GM23338 (cell line): Measurements from ENCODE around the gene FLNC. TPM values are rescaled to one million over a fixed set of nuclear protein-coding genes. Genes with fewer than 3 reads are reported as not detected.

Experiments used
- ATAC-seq: fragments of 200-7000 bp; cut with Tn5 transposase; 3 replicates; pipeline ENCODE4 v1.9.1; 2020
- DNase-seq: peaks from one replicate; pipeline ENCODE4 v3.0.0-alpha.2; 2015; ENCODE audit warnings: low spot score
- H2AFZ ChIP-seq: fragments of 200-600 bp; sonication (generic); 2 replicates; pipeline ENCODE4 v1.8.0; 2016; ENCODE audit warnings: antibody characterized with exemption, mild to moderate bottlenecking, moderate library complexity
- H3F3A ChIP-seq: fragments of 200-600 bp; sonication (generic); replicated peaks from 2 replicates; pipeline ENCODE4 v1.8.0; 2017; ENCODE audit warnings: antibody characterized with exemption, mixed run types, low read depth
- H3K27ac ChIP-seq: fragments of 200-600 bp; sonication (generic); 2 replicates; pipeline ENCODE4 v1.6.1; 2016; ENCODE audit warnings: low read depth
- H3K27me3 ChIP-seq: fragments of 200-600 bp; sonication (generic); 2 replicates; pipeline ENCODE4 v1.8.0; 2016; ENCODE audit warnings: mild to moderate bottlenecking, mixed run types, moderate library complexity; ENCODE audit not compliant: insufficient read depth
- H3K36me3 ChIP-seq: fragments of 200-600 bp; sonication (generic); 2 replicates; pipeline ENCODE4 v1.8.0; 2016; ENCODE audit warnings: mild to moderate bottlenecking; ENCODE audit not compliant: insufficient read depth
- H3K4me1 ChIP-seq: fragments of 200-600 bp; sonication (generic); 2 replicates; pipeline ENCODE4 v1.8.0; 2016; ENCODE audit warnings: mild to moderate bottlenecking, moderate library complexity; ENCODE audit not compliant: insufficient read depth
- H3K4me2 ChIP-seq: fragments of 200-600 bp; sonication (generic); 2 replicates; pipeline ENCODE4 v1.7.1; 2017; ENCODE audit warnings: mixed run types
- H3K4me3 ChIP-seq: fragments of 200-600 bp; sonication (generic); 2 replicates; pipeline ENCODE4 v1.6.1; 2016; ENCODE audit warnings: mixed run types
- H3K79me2 ChIP-seq: fragments of 200-600 bp; sonication (generic); replicated peaks from 2 replicates; pipeline ENCODE4 v1.8.0; 2017; ENCODE audit warnings: mild to moderate bottlenecking; ENCODE audit not compliant: insufficient read depth
- H3K9me2 ChIP-seq: fragments of 200-600 bp; sonication (generic); 2 replicates; pipeline ENCODE4 v1.8.0; 2017; ENCODE audit not compliant: insufficient read depth
- H4K20me1 ChIP-seq: fragments of 200-600 bp; sonication (generic); replicated peaks from 2 replicates; pipeline ENCODE4 v1.8.0; 2017; ENCODE audit warnings: mild to moderate bottlenecking; ENCODE audit not compliant: insufficient read depth
- H3K27ac Mint-ChIP-seq: 2 replicates; pipeline ENCODE4 v1.8.0; 2020; ENCODE audit warnings: inconsistent platforms, mild to moderate bottlenecking, moderate library complexity, mixed read lengths
- H3K27me3 Mint-ChIP-seq: 3 replicates; pipeline ENCODE4 v1.8.0; 2022; ENCODE audit warnings: low read depth, mild to moderate bottlenecking, moderate library complexity, mixed read lengths, inconsistent platforms; ENCODE audit not compliant: insufficient read depth, poor library complexity
- H3K36me3 Mint-ChIP-seq: 3 replicates; pipeline ENCODE4 v1.8.0; 2021; ENCODE audit warnings: low read depth, mild to moderate bottlenecking, inconsistent platforms, moderate library complexity, mixed read lengths
- H3K4me1 Mint-ChIP-seq: 3 replicates; pipeline ENCODE4 v1.8.0; 2020; ENCODE audit warnings: mild to moderate bottlenecking, inconsistent platforms, mixed read lengths
- H3K4me3 Mint-ChIP-seq: 3 replicates; pipeline ENCODE4 v1.8.0; 2021; ENCODE audit warnings: moderate library complexity, mild to moderate bottlenecking, inconsistent platforms, mixed read lengths
- H3K9me3 Mint-ChIP-seq: 3 replicates; pipeline ENCODE4 v1.8.0; 2020; ENCODE audit warnings: moderate library complexity, mild to moderate bottlenecking, inconsistent platforms, mixed read lengths
- ETS1 ChIP-seq: IDR thresholded peaks from 2 replicates; pipeline ENCODE4 v1.6.1; 2016; ENCODE audit warnings: antibody characterized with exemption
- EZH2 ChIP-seq: fragments of 200-600 bp; sonication (generic); IDR thresholded peaks from one replicate; pipeline ENCODE4 v1.8.0; 2017; ENCODE audit warnings: antibody characterized with exemption, mild to moderate bottlenecking, low read depth; ENCODE audit not compliant: unreplicated experiment
- EZH2phosphoT487 ChIP-seq: fragments of 200-600 bp; sonication (generic); IDR thresholded peaks from one replicate; pipeline ENCODE4 v1.8.1; 2018; ENCODE audit warnings: antibody characterized with exemption; ENCODE audit not compliant: unreplicated experiment
- JUNB ChIP-seq: IDR thresholded peaks from one replicate; pipeline ENCODE4 v1.6.1; 2016; ENCODE audit warnings: antibody characterized with exemption; ENCODE audit not compliant: unreplicated experiment
- POLR2AphosphoS5 ChIP-seq: IDR thresholded peaks from 2 replicates; pipeline ENCODE4 v1.6.1; 2016; ENCODE audit warnings: antibody characterized with exemption, low read depth
- REST ChIP-seq: IDR thresholded peaks from one replicate; pipeline ENCODE4 v1.6.1; 2018; ENCODE audit warnings: antibody characterized with exemption; ENCODE audit not compliant: unreplicated experiment
- STAT1 ChIP-seq: IDR thresholded peaks from one replicate; pipeline ENCODE4 v1.6.1; 2016; ENCODE audit warnings: antibody characterized with exemption; ENCODE audit not compliant: unreplicated experiment
- ZNF114 ChIP-seq: fragments of 250-450 bp; sonication (Bioruptor Pico); IDR thresholded peaks from 2 replicates; pipeline ENCODE4 v1.5.0; 2020; ENCODE audit warnings: mild to moderate bottlenecking, moderate library complexity
- ZNF331 ChIP-seq: fragments of 250-450 bp; sonication (Bioruptor Pico); IDR thresholded peaks from 2 replicates; pipeline ENCODE4 v1.5.0; 2020; ENCODE audit warnings: low read depth, mild to moderate bottlenecking, moderate library complexity
- polyA plus RNA-seq: library from polyadenylated mRNA; unstranded; fragments of >200 nt; fragmentation: Nextera tagmentation; extraction: Ambion mirVana; gene quantifications from 2 replicates; pipeline ENCODE4 v1.2.1, GENCODE V29; 2016
- total RNA-seq: library from RNA; depleted of rRNA; stranded (reverse); fragments of >200 nt; shearing (Covaris generic); gene quantifications from 2 replicates; pipeline ENCODE4 v1.2.3, GENCODE V29; 2014
- TF ChIP-seq, protein P1 (sequence below): fragments of 250-450 bp; sonication (Bioruptor Pico); IDR thresholded peaks from 2 replicates; pipeline ENCODE4 v1.5.0; 2020; ENCODE audit warnings: mild to moderate bottlenecking, moderate library complexity
- TF ChIP-seq, protein P2 (sequence below), 2 experiments: fragments of 200-600 bp in 1 of 2; sonication (generic) in 1 of 2; conservative IDR thresholded peaks; 2 replicates each; pipeline versions ENCODE4 v1.5.1 to v1.6.1; 2016 to 2017; ENCODE audit warnings: antibody characterized with exemption in 2 of 2, low read depth in 2 of 2, mild to moderate bottlenecking in 2 of 2, moderate library complexity in 1 of 2

Gene FLNC
- total and polyA plus RNA-seq, 2 experiments from 2014 or later = 0.65 to 11.8 TPM

- TF ChIP-seq, protein P1, sequence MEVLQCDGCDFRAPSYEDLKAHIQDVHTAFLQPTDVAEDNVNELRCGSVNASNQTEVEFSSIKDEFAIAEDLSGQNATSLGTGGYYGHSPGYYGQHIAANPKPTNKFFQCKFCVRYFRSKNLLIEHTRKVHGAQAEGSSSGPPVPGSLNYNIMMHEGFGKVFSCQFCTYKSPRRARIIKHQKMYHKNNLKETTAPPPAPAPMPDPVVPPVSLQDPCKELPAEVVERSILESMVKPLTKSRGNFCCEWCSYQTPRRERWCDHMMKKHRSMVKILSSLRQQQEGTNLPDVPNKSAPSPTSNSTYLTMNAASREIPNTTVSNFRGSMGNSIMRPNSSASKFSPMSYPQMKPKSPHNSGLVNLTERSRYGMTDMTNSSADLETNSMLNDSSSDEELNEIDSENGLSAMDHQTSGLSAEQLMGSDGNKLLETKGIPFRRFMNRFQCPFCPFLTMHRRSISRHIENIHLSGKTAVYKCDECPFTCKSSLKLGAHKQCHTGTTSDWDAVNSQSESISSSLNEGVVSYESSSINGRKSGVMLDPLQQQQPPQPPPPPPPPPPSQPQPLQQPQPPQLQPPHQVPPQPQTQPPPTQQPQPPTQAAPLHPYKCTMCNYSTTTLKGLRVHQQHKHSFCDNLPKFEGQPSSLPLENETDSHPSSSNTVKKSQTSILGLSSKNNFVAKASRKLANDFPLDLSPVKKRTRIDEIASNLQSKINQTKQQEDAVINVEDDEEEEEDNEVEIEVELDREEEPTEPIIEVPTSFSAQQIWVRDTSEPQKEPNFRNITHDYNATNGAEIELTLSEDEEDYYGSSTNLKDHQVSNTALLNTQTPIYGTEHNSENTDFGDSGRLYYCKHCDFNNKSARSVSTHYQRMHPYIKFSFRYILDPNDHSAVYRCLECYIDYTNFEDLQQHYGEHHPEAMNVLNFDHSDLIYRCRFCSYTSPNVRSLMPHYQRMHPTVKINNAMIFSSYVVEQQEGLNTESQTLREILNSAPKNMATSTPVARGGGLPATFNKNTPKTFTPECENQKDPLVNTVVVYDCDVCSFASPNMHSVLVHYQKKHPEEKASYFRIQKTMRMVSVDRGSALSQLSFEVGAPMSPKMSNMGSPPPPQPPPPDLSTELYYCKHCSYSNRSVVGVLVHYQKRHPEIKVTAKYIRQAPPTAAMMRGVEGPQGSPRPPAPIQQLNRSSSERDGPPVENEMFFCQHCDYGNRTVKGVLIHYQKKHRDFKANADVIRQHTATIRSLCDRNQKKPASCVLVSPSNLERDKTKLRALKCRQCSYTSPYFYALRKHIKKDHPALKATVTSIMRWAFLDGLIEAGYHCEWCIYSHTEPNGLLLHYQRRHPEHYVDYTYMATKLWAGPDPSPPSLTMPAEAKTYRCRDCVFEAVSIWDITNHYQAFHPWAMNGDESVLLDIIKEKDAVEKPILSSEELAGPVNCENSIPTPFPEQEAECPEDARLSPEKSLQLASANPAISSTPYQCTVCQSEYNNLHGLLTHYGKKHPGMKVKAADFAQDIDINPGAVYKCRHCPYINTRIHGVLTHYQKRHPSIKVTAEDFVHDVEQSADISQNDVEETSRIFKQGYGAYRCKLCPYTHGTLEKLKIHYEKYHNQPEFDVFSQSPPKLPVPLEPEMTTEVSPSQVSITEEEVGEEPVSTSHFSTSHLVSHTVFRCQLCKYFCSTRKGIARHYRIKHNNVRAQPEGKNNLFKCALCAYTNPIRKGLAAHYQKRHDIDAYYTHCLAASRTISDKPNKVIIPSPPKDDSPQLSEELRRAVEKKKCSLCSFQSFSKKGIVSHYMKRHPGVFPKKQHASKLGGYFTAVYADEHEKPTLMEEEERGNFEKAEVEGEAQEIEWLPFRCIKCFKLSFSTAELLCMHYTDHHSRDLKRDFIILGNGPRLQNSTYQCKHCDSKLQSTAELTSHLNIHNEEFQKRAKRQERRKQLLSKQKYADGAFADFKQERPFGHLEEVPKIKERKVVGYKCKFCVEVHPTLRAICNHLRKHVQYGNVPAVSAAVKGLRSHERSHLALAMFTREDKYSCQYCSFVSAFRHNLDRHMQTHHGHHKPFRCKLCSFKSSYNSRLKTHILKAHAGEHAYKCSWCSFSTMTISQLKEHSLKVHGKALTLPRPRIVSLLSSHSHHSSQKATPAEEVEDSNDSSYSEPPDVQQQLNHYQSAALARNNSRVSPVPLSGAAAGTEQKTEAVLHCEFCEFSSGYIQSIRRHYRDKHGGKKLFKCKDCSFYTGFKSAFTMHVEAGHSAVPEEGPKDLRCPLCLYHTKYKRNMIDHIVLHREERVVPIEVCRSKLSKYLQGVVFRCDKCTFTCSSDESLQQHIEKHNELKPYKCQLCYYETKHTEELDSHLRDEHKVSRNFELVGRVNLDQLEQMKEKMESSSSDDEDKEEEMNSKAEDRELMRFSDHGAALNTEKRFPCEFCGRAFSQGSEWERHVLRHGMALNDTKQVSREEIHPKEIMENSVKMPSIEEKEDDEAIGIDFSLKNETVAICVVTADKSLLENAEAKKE (CRISPR knock-in tag) = no peak
Observed at GRCh38 chr7:128868624-128869137, 38.5 kb downstream of the FLNC start (continued).

DNA sequence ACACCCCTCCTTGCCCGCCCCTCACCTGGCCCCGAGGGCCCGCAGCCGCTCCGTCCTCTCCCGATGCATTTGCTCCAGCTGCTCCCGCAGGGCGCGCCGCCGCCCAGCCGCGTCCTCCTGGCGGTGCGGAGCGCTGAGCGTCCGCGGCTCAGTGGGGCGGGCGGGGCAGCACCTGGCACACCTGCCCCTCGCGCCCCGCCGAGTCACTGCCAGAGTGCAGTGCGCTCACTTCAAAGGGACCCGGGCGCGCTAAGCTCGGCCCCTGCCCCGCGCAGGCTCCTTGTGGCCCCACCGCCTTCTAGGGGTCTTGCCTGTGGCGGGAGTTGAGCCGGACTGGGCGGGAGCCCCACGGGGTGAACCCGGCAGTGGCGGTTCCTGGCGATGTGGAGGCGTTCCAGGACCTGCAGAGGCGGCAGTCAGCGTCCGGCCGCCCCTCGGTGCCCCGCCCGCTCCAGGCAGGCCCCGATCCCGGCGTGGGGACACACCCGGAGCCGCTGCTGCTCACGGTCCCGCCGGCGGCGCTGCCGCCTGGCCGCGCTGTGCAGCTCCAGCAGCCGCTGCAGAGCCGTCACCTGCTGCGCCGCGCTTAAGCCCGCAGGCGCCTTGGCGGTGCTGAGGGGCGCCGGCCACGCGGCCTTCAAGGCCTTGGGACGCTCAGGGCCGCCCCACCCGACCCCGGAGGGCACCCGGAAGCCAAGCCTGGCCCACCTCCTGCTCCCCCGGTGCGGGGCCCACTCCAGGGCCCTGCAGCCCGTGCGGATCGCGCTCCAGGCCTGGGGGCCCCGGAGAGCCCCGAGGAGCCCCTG, 39.1 kb downstream of the FLNC start:
- Histone ChIP-seq H3K4me1 (peaks cover 19% of the 10 kb centered on the region), H3K4me2 (peak overlapping the region; percentile 85), H3K79me2 (no peaks in the 10 kb centered on the region), H4K20me1 (peaks cover 3% of the 10 kb centered on the region; the same call in 1 of the 2 replicates), H3K36me3 (no peaks in the 10 kb centered on the region), H3K4me3 (peak overlapping the region; percentile 75), H3K9me2 (no peaks in the 10 kb centered on the region), H2AFZ (peak overlapping the region; percentile 88), H3K27me3 (peaks cover 56% of the 10 kb centered on the region), H3F3A (0 out of 2 replicates have a peak, but pooled peaks cover 12% of the 10 kb centered on the region), H3K27ac (no peak overlapping the region)
- Mint-ChIP-seq H3K27ac (no peak overlapping the region), H3K4me1 (peaks cover 26% of the 10 kb centered on the region), H3K36me3 (peaks cover 11% of the 10 kb centered on the region), H3K27me3 (peaks cover 44% of the 10 kb centered on the region), H3K9me3 (no peaks in the 10 kb centered on the region; the same call in 2 of the 3 replicates), H3K4me3 (peak overlapping the region; percentile 73)
- ATAC-seq (peak; percentile 70), DNase-seq (peak; percentile 76)
- TF ChIP-seq ETS1 (no peak), EZH2phosphoT487 (no peak), POLR2AphosphoS5 (no peak), REST (no peak), STAT1 (no peak), EZH2 (no peak), JUNB (no peak), ZNF331 (no peak), ZNF114 (CRISPR knock-in tag) (no peak)
- TF ChIP-seq, protein P2, sequence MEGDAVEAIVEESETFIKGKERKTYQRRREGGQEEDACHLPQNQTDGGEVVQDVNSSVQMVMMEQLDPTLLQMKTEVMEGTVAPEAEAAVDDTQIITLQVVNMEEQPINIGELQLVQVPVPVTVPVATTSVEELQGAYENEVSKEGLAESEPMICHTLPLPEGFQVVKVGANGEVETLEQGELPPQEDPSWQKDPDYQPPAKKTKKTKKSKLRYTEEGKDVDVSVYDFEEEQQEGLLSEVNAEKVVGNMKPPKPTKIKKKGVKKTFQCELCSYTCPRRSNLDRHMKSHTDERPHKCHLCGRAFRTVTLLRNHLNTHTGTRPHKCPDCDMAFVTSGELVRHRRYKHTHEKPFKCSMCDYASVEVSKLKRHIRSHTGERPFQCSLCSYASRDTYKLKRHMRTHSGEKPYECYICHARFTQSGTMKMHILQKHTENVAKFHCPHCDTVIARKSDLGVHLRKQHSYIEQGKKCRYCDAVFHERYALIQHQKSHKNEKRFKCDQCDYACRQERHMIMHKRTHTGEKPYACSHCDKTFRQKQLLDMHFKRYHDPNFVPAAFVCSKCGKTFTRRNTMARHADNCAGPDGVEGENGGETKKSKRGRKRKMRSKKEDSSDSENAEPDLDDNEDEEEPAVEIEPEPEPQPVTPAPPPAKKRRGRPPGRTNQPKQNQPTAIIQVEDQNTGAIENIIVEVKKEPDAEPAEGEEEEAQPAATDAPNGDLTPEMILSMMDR (conservative IDR thresholded peaks at IDR 0.05; ENCODE audit: low read depth in 2 of 2) = no peak; a peak in 1 of 4 replicates
